Measurements from ENCODE around the gene HIVEP3. TPM values are rescaled to one million over a fixed set of nuclear protein-coding genes. Genes with fewer than 3 reads are reported as not detected.

The HIVEP3 gene
- total and polyA plus RNA-seq, 2 of the 13 experiments (the other 11 are each of a cell fraction or from before 2014, with no cell fraction given): 0.05 TPM; not detected in 1

- WGBS (ENCODE audit: low lambda C conversion rate): 0% methylated on average over 1 of the region's 5 CpGs
- Histone ChIP-seq H3K27ac (ENCODE audit: extremely low read length, insufficient read depth, low read length) (no peak overlapping the region), H3K4me1 (ENCODE audit: insufficient read depth, low read length) (no peaks in the 10 kb centered on the region), H4K20me1 (ENCODE audit: insufficient read depth, low read length) (no peaks in the 10 kb centered on the region), H3K27me3 (ENCODE audit: control insufficient read depth in 1 of 2, insufficient read depth in 2 of 2, low read length in 2 of 2) (peaks cover 0 to 20% of the 10 kb centered on the region in 2 experiments), H3K9ac (ENCODE audit: insufficient read depth, low read depth, low read length) (no peak overlapping the region), H3K79me2 (ENCODE audit: insufficient read depth, low read length) (no peaks in the 10 kb centered on the region), H2AFZ (ENCODE audit: low read length) (no peak overlapping the region), H3K9me3 (ENCODE audit: low read length) (no peaks in the 10 kb centered on the region), H3K4me3 (replicated peaks in 1 of 3; ENCODE audit: insufficient read depth in 1 of 3, low read depth in 2 of 3, low read length in 3 of 3) (no peak overlapping the region), H3K4me2 (ENCODE audit: low read depth, low read length) (no peak overlapping the region), H3K36me3 (replicated peaks in 1 of 2; ENCODE audit: control insufficient read depth in 1 of 2, insufficient read depth in 2 of 2, low read length in 2 of 2) (no peaks in the 10 kb centered on the region)
- ChIA-PET CTCF (ENCODE audit: low intra/inter-chr PET ratio, low total read pairs) (no interaction called here), POLR2A (no interaction called here)
- TF ChIP-seq TAF1 (CRISPR knock-in tag; IDR thresholded peaks at IDR 0.05) (no peak), ZBTB8A (CRISPR knock-in tag; IDR thresholded peaks at IDR 0.05; ENCODE audit: borderline replicate concordance, low read depth) (no peak), RFX3 (CRISPR knock-in tag; IDR thresholded peaks at IDR 0.05) (no peak), MXD4 (CRISPR knock-in tag; IDR thresholded peaks at IDR 0.05) (no peak), ZNF780A (CRISPR knock-in tag; IDR thresholded peaks at IDR 0.05) (no peak), HNF4A (CRISPR knock-in tag; IDR thresholded peaks at IDR 0.05) (no peak), CEBPG (CRISPR knock-in tag; IDR thresholded peaks at IDR 0.05) (no peak)
- TF ChIP-seq, protein P1, sequence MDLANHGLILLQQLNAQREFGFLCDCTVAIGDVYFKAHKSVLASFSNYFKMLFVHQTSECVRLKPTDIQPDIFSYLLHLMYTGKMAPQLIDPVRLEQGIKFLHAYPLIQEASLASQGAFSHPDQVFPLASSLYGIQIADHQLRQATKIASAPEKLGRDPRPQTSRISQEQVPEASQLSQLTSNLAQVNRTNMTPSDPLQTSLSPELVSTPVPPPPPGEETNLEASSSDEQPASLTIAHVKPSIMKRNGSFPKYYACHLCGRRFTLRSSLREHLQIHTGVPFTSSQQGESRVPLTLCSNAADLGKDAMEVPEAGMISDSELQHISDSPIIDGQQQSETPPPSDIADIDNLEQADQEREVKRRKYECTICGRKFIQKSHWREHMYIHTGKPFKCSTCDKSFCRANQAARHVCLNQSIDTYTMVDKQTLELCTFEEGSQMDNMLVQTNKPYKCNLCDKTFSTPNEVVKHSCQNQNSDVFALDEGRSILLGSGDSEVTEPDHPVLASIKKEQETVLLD (CRISPR knock-in tag; IDR thresholded peaks at IDR 0.05; ENCODE audit: low read depth): no peak
- FAIRE-seq (no peak), ATAC-seq (no peak), DNase-seq (ENCODE audit: low spot score) (no peak)
- in situ Hi-C loops (cut with HindIII; ENCODE audit: extremely low pct_ligation_motif_present, low pct_unique_long_range_greater_than_20kb) (no loop called here), intact Hi-C loops (cut with micrococcal nuclease; ENCODE audit: unreplicated experiment) (no loop called here)
- BruUV-seq (replicated peaks): no TSS peak
These were observed 330.3 kb downstream of the HIVEP3 start for GRCh38 chr1:41588334-41588875.

DNA sequence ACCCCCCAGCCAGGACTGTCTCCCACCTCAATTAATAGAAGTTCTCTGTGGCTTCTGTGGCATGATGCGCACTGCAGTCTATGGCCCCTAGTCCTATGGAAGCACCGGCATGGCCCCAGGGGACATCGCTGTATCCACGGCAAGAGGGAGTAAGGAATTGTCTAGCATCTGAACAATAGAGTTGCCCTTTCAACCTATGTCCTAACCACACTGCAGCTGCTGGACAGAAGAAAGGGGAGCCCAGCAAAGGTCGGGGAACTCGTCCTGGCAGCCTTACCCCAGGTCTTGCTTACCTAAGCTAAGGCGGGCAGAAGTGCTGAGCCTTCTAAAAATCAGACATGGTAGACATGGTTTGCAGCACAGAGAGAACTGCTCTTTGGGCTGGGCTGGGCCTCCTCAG is 330.9 kb downstream of the HIVEP3 start:
- Histone ChIP-seq H3K4me2 (ENCODE audit: low read depth, low read length) (no peak overlapping the region), H3K36me3 (replicated peaks in 1 of 2; ENCODE audit: control insufficient read depth in 1 of 2, insufficient read depth in 2 of 2, low read length in 2 of 2) (no peaks in the 10 kb centered on the region), H3K9ac (ENCODE audit: insufficient read depth, low read depth, low read length) (no peak overlapping the region), H3K4me1 (ENCODE audit: insufficient read depth, low read length) (no peaks in the 10 kb centered on the region), H3K4me3 (replicated peaks in 1 of 3; ENCODE audit: insufficient read depth in 1 of 3, low read depth in 2 of 3, low read length in 3 of 3) (no peak overlapping the region), H3K9me3 (ENCODE audit: low read length) (no peaks in the 10 kb centered on the region), H3K27me3 (ENCODE audit: control insufficient read depth in 1 of 2, insufficient read depth in 2 of 2, low read length in 2 of 2) (peaks cover 0 to 24% of the 10 kb centered on the region in 2 experiments; a peak in 4 of 5 replicates), H3K27ac (ENCODE audit: extremely low read length, insufficient read depth, low read length) (no peak overlapping the region), H2AFZ (ENCODE audit: low read length) (no peak overlapping the region), H4K20me1 (ENCODE audit: insufficient read depth, low read length) (no peaks in the 10 kb centered on the region), H3K79me2 (ENCODE audit: insufficient read depth, low read length) (no peaks in the 10 kb centered on the region)
- intact Hi-C loops (cut with micrococcal nuclease; ENCODE audit: unreplicated experiment): no loop called here
- in situ Hi-C loops (cut with HindIII; ENCODE audit: extremely low pct_ligation_motif_present, low pct_unique_long_range_greater_than_20kb): no loop called here
- FAIRE-seq: no peak
- POLR2A ChIA-PET: no interaction called here
- BruUV-seq (replicated peaks): no TSS peak
- CTCF ChIA-PET (ENCODE audit: low intra/inter-chr PET ratio, low total read pairs): no interaction called here
- WGBS (ENCODE audit: low lambda C conversion rate): 27% methylated on average over 3 of the region's 7 CpGs
- ATAC-seq: no peak
- TF ChIP-seq, protein P2, sequence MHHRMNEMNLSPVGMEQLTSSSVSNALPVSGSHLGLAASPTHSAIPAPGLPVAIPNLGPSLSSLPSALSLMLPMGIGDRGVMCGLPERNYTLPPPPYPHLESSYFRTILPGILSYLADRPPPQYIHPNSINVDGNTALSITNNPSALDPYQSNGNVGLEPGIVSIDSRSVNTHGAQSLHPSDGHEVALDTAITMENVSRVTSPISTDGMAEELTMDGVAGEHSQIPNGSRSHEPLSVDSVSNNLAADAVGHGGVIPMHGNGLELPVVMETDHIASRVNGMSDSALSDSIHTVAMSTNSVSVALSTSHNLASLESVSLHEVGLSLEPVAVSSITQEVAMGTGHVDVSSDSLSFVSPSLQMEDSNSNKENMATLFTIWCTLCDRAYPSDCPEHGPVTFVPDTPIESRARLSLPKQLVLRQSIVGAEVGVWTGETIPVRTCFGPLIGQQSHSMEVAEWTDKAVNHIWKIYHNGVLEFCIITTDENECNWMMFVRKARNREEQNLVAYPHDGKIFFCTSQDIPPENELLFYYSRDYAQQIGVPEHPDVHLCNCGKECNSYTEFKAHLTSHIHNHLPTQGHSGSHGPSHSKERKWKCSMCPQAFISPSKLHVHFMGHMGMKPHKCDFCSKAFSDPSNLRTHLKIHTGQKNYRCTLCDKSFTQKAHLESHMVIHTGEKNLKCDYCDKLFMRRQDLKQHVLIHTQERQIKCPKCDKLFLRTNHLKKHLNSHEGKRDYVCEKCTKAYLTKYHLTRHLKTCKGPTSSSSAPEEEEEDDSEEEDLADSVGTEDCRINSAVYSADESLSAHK (CRISPR knock-in tag; IDR thresholded peaks at IDR 0.05; ENCODE audit: borderline replicate concordance): no peak
- TF ChIP-seq GLI4 (CRISPR knock-in tag; IDR thresholded peaks at IDR 0.05; ENCODE audit: borderline replicate concordance): no peak
- no peak for TF ChIP-seq POGK (CRISPR knock-in tag; conservative IDR thresholded peaks at IDR 0.05)
- DNase-seq (ENCODE audit: low spot score): no peak

All from HepG2 (cell line).